H1 (cell line): Measurements from ENCODE around the gene NINJ2. TPM values are rescaled to one million over a fixed set of nuclear protein-coding genes. Genes with fewer than 3 reads are reported as not detected.

Source experiments
- CTCF ChIA-PET: fragments of 300-600 bp; sonication (Branson Sonifier 250); formaldehyde crosslinking; loops from one replicate; lab custom pipeline; 2021; ENCODE audit not compliant: partially characterized antibody; lab: Charles Lee
- POLR2A ChIA-PET: fragments of 300-600 bp; sonication (Branson Sonifier 250); formaldehyde crosslinking; loops from one replicate; lab custom pipeline; 2021; ENCODE audit warnings: inconsistent platforms; ENCODE audit not compliant: partially characterized antibody; lab: Charles Lee
- DNase-seq, 2 experiments: peaks; one replicate each; pipeline versions ENCODE4 v3.0.0 to v3.0.0-alpha.2; 2010 to 2022; ENCODE audit warnings: low spot score in 2 of 2, low read depth in 1 of 2, mixed read lengths in 1 of 2
- FAIRE-seq: peaks from 2 replicates; lab custom pipeline; 2011; peaks lifted over from hg19 to GRCh38; lab: Jason Lieb, UNC
- H2AFZ ChIP-seq: 2 replicates; pipeline ENCODE4 v1.8.1; 2012; ENCODE audit warnings: low read length, inconsistent platforms
- H2AK5ac ChIP-seq: 2 replicates; pipeline ENCODE4 v1.6.1; 2013; ENCODE audit warnings: low read depth, low read length
- H2BK120ac ChIP-seq: replicated peaks from 2 replicates; pipeline ENCODE3; 2013; ENCODE audit warnings: low read depth, low read length, inconsistent platforms
- H2BK12ac ChIP-seq: 2 replicates; pipeline ENCODE4 v1.6.1; 2013; ENCODE audit warnings: low read depth, low read length
- H2BK15ac ChIP-seq: 2 replicates; pipeline ENCODE4 v1.6.1; 2013; ENCODE audit warnings: low read length
- H2BK20ac ChIP-seq: 2 replicates; pipeline ENCODE4 v1.6.1; 2013; ENCODE audit warnings: low read length
- H2BK5ac ChIP-seq: 2 replicates; pipeline ENCODE4 v1.6.1; 2013; ENCODE audit warnings: low read depth, low read length
- H3K14ac ChIP-seq: 2 replicates; pipeline ENCODE4 v1.6.1; 2013; ENCODE audit warnings: inconsistent platforms; ENCODE audit not compliant: insufficient read length
- H3K18ac ChIP-seq: 2 replicates; pipeline ENCODE4 v1.6.1; 2013; ENCODE audit warnings: low read length; ENCODE audit errors: extremely low read depth
- H3K23ac ChIP-seq: 2 replicates; pipeline ENCODE4 v1.6.1; 2013; ENCODE audit warnings: inconsistent platforms; ENCODE audit not compliant: insufficient read length
- H3K23me2 ChIP-seq: 2 replicates; pipeline ENCODE4 v1.6.1; 2013; ENCODE audit warnings: low read depth, low read length
- H3K27ac ChIP-seq: 2 replicates; pipeline ENCODE4 v1.6.1; 2011; ENCODE audit warnings: low read depth, low read length, inconsistent platforms
- H3K27me3 ChIP-seq, 4 experiments: replicated peaks in 1 of 4; 1 replicate in 1 of 4; 2 replicates in 3 of 4; pipeline versions ENCODE4 v1.6.1 to v1.8.1; 2011 to 2013; ENCODE audit warnings: low read length in 3 of 4, mild to moderate bottlenecking in 3 of 4, inconsistent platforms in 2 of 4, mixed read lengths in 2 of 4, moderate library complexity in 1 of 4; ENCODE audit not compliant: control insufficient read depth in 3 of 4, insufficient read depth in 3 of 4; ENCODE audit errors: extremely low read depth in 1 of 4
- H3K36me3 ChIP-seq, 4 experiments: 2 replicates each; pipeline versions ENCODE4 v1.6.1 to v1.8.1; 2011 to 2013; ENCODE audit warnings: mild to moderate bottlenecking in 4 of 4, low read length in 3 of 4, moderate library complexity in 2 of 4, control low read depth in 1 of 4, inconsistent platforms in 1 of 4; ENCODE audit not compliant: insufficient read depth in 4 of 4, control insufficient read depth in 2 of 4
- H3K4ac ChIP-seq: replicated peaks from 2 replicates; pipeline ENCODE3; 2013; ENCODE audit warnings: low read length, low read depth, mixed read lengths, inconsistent platforms; ENCODE audit not compliant: insufficient read length
- H3K4me1 ChIP-seq, 4 experiments: replicated peaks in 1 of 4; 1 replicate in 1 of 4; 2 replicates in 3 of 4; pipeline versions ENCODE4 v1.6.1 to v1.8.1; 2011 to 2013; ENCODE audit warnings: low read length in 3 of 4, inconsistent platforms in 2 of 4, mixed read lengths in 1 of 4; ENCODE audit not compliant: insufficient read depth in 4 of 4, control insufficient read depth in 3 of 4
- H3K4me2 ChIP-seq, 2 experiments: 2 replicates each; pipeline versions ENCODE4 v1.6.1 to v1.8.1; 2011 to 2013; ENCODE audit warnings: low read depth in 2 of 2, low read length in 2 of 2, control low read depth in 1 of 2, inconsistent platforms in 1 of 2, mild to moderate bottlenecking in 1 of 2; ENCODE audit not compliant: insufficient read depth in 1 of 2
- H3K4me3 ChIP-seq, 4 experiments: fragments of 200-600, 300-600 bp in 1 of 4; sonication (generic), shearing (Covaris generic), sonication (Bioruptor Twin) in 1 of 4; 2 replicates each; pipeline versions ENCODE4 v1.5.1 to v1.8.1; 2011 to 2016; ENCODE audit warnings: low read length in 4 of 4, low read depth in 3 of 4, control low read depth in 2 of 4, inconsistent platforms in 2 of 4, mild to moderate bottlenecking in 2 of 4, mixed read lengths in 1 of 4, moderate library complexity in 1 of 4; ENCODE audit not compliant: insufficient read depth in 2 of 4; ENCODE audit errors: extremely low read depth in 1 of 4
- H3K56ac ChIP-seq: replicated peaks from 2 replicates; pipeline ENCODE3; 2013; ENCODE audit warnings: low read depth, mild to moderate bottlenecking, mixed read lengths, low read length, inconsistent platforms; ENCODE audit not compliant: insufficient read length
- H3K79me1 ChIP-seq: 2 replicates; pipeline ENCODE4 v1.6.1; 2013; ENCODE audit warnings: low read depth, low read length, control low read depth
- H3K79me2 ChIP-seq, 2 experiments: 2 replicates each; pipeline versions ENCODE4 v1.6.1 to v1.8.1; 2012 to 2013; ENCODE audit warnings: low read length in 2 of 2, mild to moderate bottlenecking in 2 of 2, inconsistent platforms in 1 of 2; ENCODE audit not compliant: insufficient read depth in 2 of 2, control insufficient read depth in 1 of 2
- H3K9ac ChIP-seq, 4 experiments: replicated peaks in 1 of 4; 1 replicate in 1 of 4; 2 replicates in 3 of 4; pipeline versions ENCODE4 v1.6.1 to v1.8.1; 2011 to 2013; ENCODE audit warnings: low read depth in 3 of 4, low read length in 3 of 4, control low read depth in 2 of 4, mild to moderate bottlenecking in 2 of 4, moderate library complexity in 2 of 4, inconsistent platforms in 1 of 4; ENCODE audit errors: extremely low read depth in 1 of 4
- H3K9me3 ChIP-seq, 2 experiments: 2 replicates each; pipeline versions ENCODE4 v1.6.1 to v1.8.1; 2012 to 2013; ENCODE audit warnings: mild to moderate bottlenecking in 2 of 2, moderate library complexity in 2 of 2, control low read depth in 1 of 2, inconsistent platforms in 1 of 2, low read depth in 1 of 2, low read length in 1 of 2, mixed read lengths in 1 of 2; ENCODE audit not compliant: insufficient read depth in 2 of 2
- H4K20me1 ChIP-seq, 2 experiments: replicated peaks in 1 of 2; 2 replicates each; pipeline versions ENCODE3 to v1.8.1; 2011 to 2013; ENCODE audit warnings: inconsistent platforms in 2 of 2, low read length in 2 of 2, mild to moderate bottlenecking in 1 of 2; ENCODE audit not compliant: insufficient read depth in 2 of 2, control insufficient read depth in 1 of 2
- H4K5ac ChIP-seq: 2 replicates; pipeline ENCODE4 v1.6.1; 2013; ENCODE audit warnings: low read length, low read depth, mixed read lengths, inconsistent platforms; ENCODE audit not compliant: insufficient read length
- H4K8ac ChIP-seq: 2 replicates; pipeline ENCODE4 v1.8.0; 2013; ENCODE audit warnings: mild to moderate bottlenecking, moderate library complexity, low read length, inconsistent platforms; ENCODE audit not compliant: insufficient read depth; ENCODE audit errors: extremely low read depth
- H4K91ac ChIP-seq: replicated peaks from 2 replicates; pipeline ENCODE3; 2013; ENCODE audit warnings: low read length, mixed read lengths, inconsistent platforms; ENCODE audit not compliant: insufficient read length
- ASH2L ChIP-seq: fragments of 200-600, 300-600 bp; sonication (generic); IDR thresholded peaks from one replicate; pipeline ENCODE4 v1.7.1; 2017; ENCODE audit warnings: low read length
- BACH1 ChIP-seq: IDR thresholded peaks from 2 replicates; pipeline ENCODE4 v1.6.1; 2012; ENCODE audit warnings: low read length, improper control_type of control experiment
- CBX8 ChIP-seq: fragments of 300-800, 300-1000 bp; sonication (generic); IDR thresholded peaks from 2 replicates; pipeline ENCODE4 v1.7.1; 2016; ENCODE audit warnings: low read depth, low read length, borderline replicate concordance
- CEBPB ChIP-seq: IDR thresholded peaks from 2 replicates; pipeline ENCODE4 v1.6.1; 2012; ENCODE audit warnings: low read depth, low read length
- E2F6 ChIP-seq: IDR thresholded peaks from 2 replicates; pipeline ENCODE4 v1.6.1; 2012; ENCODE audit warnings: inconsistent platforms
- HDAC2 ChIP-seq, 2 experiments: fragments of 300-600 bp in 1 of 2; sonication (generic) in 1 of 2; IDR thresholded peaks; 2 replicates each; pipeline ENCODE4 v1.6.1; 2011 to 2012; ENCODE audit warnings: low read depth in 2 of 2, low read length in 2 of 2, mild to moderate bottlenecking in 2 of 2, moderate library complexity in 2 of 2, borderline replicate concordance in 1 of 2, inconsistent platforms in 1 of 2
- HDAC6 ChIP-seq: IDR thresholded peaks from one replicate; pipeline ENCODE4 v1.7.1; 2012; ENCODE audit warnings: low read depth, mild to moderate bottlenecking, inconsistent platforms, low read length, moderate library complexity
- NANOG ChIP-seq: IDR thresholded peaks from 2 replicates; pipeline ENCODE4 v1.6.1; 2011; ENCODE audit warnings: low read length, low read depth, mild to moderate bottlenecking, inconsistent platforms; ENCODE audit not compliant: insufficient read depth, poor library complexity, severe bottlenecking
- POU5F1 ChIP-seq: IDR thresholded peaks from 2 replicates; pipeline ENCODE4 v1.6.1; 2011; ENCODE audit warnings: low read depth, mild to moderate bottlenecking, low read length, moderate library complexity
- SRF ChIP-seq: IDR thresholded peaks from 2 replicates; pipeline ENCODE4 v1.6.1; 2011; ENCODE audit warnings: mild to moderate bottlenecking, low read depth, low read length, moderate library complexity
- TAF7 ChIP-seq: optimal IDR thresholded peaks from 2 replicates; pipeline ENCODE3; 2011; ENCODE audit warnings: low read depth, mild to moderate bottlenecking, inconsistent platforms, low read length, moderate library complexity, borderline replicate concordance
- TEAD4 ChIP-seq: IDR thresholded peaks from 2 replicates; pipeline ENCODE4 v1.6.1; 2012; ENCODE audit warnings: low read depth, low read length, inconsistent platforms, mixed read lengths
- YY1 ChIP-seq: IDR thresholded peaks from 2 replicates; pipeline ENCODE4 v1.6.1; 2011; ENCODE audit warnings: low read depth, mild to moderate bottlenecking, low read length
- ZNF274 ChIP-seq: IDR thresholded peaks from 2 replicates; pipeline ENCODE4 v1.7.0; 2012; ENCODE audit warnings: low read length, borderline replicate concordance; ENCODE audit errors: extremely low read depth
- whole genome bisulfite sequencing, 2 experiments: shearing (Covaris generic) in 1 of 2; methylation state at CpG; one replicate each; pipeline versions ENCODE4 v1.1.6 to v1.1.7; 2013 to 2015; ENCODE audit warnings: low lambda C conversion rate in 2 of 2, mixed read lengths in 2 of 2, inconsistent platforms in 1 of 2, low coverage in 1 of 2, missing lambda C conversion rate in 1 of 2; ENCODE audit not compliant: insufficient replicate concordance in 2 of 2, insufficient coverage in 1 of 2, insufficient read length in 1 of 2; ENCODE audit errors: extremely low coverage in 1 of 2, missing lambda C conversion rate in 1 of 2; 5-methylcytosine and 5-hydroxymethylcytosine counted together
- polyA plus RNA-seq, 7 experiments: library from polyadenylated mRNA; depleted of rRNA in 3 of 7; stranded (reverse) in 5 of 7; unstranded in 2 of 7; fragments of >200 nt in 5 of 7; fragments of 200-250 nt in 2 of 7; gene quantifications; 1 replicate in 5 of 7; 2 replicates in 1 of 7; 4 replicates in 1 of 7; pipeline versions ENCODE4 v1.2.1 to v1.2.3, GENCODE V29; 2011 to 2013; ENCODE audit warnings: missing spikeins in 2 of 7, mixed read lengths in 2 of 7
- total RNA-seq: library from RNA; stranded (reverse); fragmentation: NEBNext Ultra II Directional; extraction: Animal tissue kit (Norgen Biotek cat#: 25700); gene quantifications from 2 replicates; pipeline ENCODE4 v1.2.1, GENCODE V29; 2021

Gene NINJ2
- total and polyA plus RNA-seq, 2 of the 8 experiments (the other 6 are each of a cell fraction or from before 2014, with no cell fraction given), result 1.4 TPM; not detected in 1

GRCh38 chr12:639566-639965 is 23.7 kb downstream of the NINJ2 start:
- Histone ChIP-seq H3K4me1 (peaks cover 0 to 8% (median 3%) of the 10 kb centered on the region in 4 experiments; a peak in 4 of 7 replicates), H3K27me3 (no peaks in the 10 kb centered on the region; a peak in 5 of 7 replicates), H4K91ac (no peak overlapping the region), H3K56ac (no peak overlapping the region), H3K23ac (no peak overlapping the region), H2BK120ac (no peak overlapping the region), H4K5ac (no peak overlapping the region), H3K79me2 (no peaks in the 10 kb centered on the region), H3K14ac (no peak overlapping the region), H2BK5ac (no peak overlapping the region), H3K27ac (no peak overlapping the region), H3K4me2 (no peak overlapping the region), H2BK20ac (no peak overlapping the region), H2BK12ac (peak overlapping the region; percentile 85; the same call in 1 of the 2 replicates), H3K23me2 (peaks cover 7% of the 10 kb centered on the region; the same call in 1 of the 2 replicates), H3K36me3 (no peaks in the 10 kb centered on the region), H3K9ac (no peak overlapping the region), H4K8ac (no peak overlapping the region), H4K20me1 (no peaks in the 10 kb centered on the region), H3K79me1 (no peaks in the 10 kb centered on the region), H2AFZ (no peak overlapping the region), H3K4ac (no peak overlapping the region), H2AK5ac (no peak overlapping the region), H3K18ac (no peak overlapping the region), H3K9me3 (no peaks in the 10 kb centered on the region), H2BK15ac (no peak overlapping the region), H3K4me3 (no peak overlapping the region)
- FAIRE-seq (no peak), DNase-seq (no peak)
- ChIA-PET CTCF (interaction anchor here (0.7 to 1.0 kb wide), 2 partner anchors 61 to 133 kb away, joined by 3 read pairs; no protein-coding TSS in a partner anchor), POLR2A (no interaction called here)
- 84% methylated on average over 5 of the region's 5 CpGs; no CpG with 5 or more reads in 1 of the 2 experiments for WGBS, 2 experiments
- TF ChIP-seq CEBPB, result no peak
- TF ChIP-seq TAF7, result no peak
- TF ChIP-seq HDAC6, result no peak
- TF ChIP-seq NANOG, result no peak
- no peak for TF ChIP-seq SRF
- no peak for TF ChIP-seq POU5F1
- TF ChIP-seq YY1, result no peak
- no peak for TF ChIP-seq TEAD4
- no peak for TF ChIP-seq E2F6
- TF ChIP-seq ZNF274, result no peak
- TF ChIP-seq BACH1, result no peak
- no peak for TF ChIP-seq HDAC2 (IDR thresholded peaks at IDR 0.05; ENCODE audit: borderline replicate concordance in 1 of 2, low read depth in 2 of 2, low read length in 2 of 2)
- no peak for TF ChIP-seq CBX8
- TF ChIP-seq ASH2L, result no peak
